NCI-H524 treated with DMSO at 0.1 percent for 48 hours (cell line): Measurements from ENCODE around the gene CPNE5.
A peak's percentile ranks its signal among the peaks of the same experiment; 100 is the strongest.

Source experiments
- DNase-seq: peaks from one replicate; lab custom pipeline; 2025; lab: John Stamatoyannopoulos, UW

The CPNE5 gene

GRCh38 chr6:36834576-36835341 is 4.5 kb downstream of the CPNE5 start:
- DNase-seq, result peak; percentile 74

GRCh38 chr6:36833182-36833789 is 6.0 kb downstream of the CPNE5 start:
- DNase-seq, result no peak

- no peak for DNase-seq
These were observed 6.9 kb downstream of the CPNE5 start for GRCh38 chr6:36832313-36832712.

GRCh38 chr6:36830577-36830976 is 8.7 kb downstream of the CPNE5 start:
- no peak for DNase-seq

- DNase-seq, result no peak
These were observed 9.2 kb downstream of the CPNE5 start for GRCh38 chr6:36829919-36830544.

GRCh38 chr6:36827261-36828079 is 11.8 kb downstream of the CPNE5 start:
- DNase-seq, result no peak

GRCh38 chr6:36826520-36827227 is 12.6 kb downstream of the CPNE5 start:
- DNase-seq, result no peak

GRCh38 chr6:36825994-36826393 is 13.2 kb downstream of the CPNE5 start:
- no peak for DNase-seq

GRCh38 chr6:36825452-36825851 is 13.8 kb downstream of the CPNE5 start:
- no peak for DNase-seq

GRCh38 chr6:36824253-36824652 is 15.0 kb downstream of the CPNE5 start:
- no peak for DNase-seq

GRCh38 chr6:36823421-36824096 is 15.7 kb downstream of the CPNE5 start:
- DNase-seq, result no peak

GRCh38 chr6:36822506-36823269 is 16.6 kb downstream of the CPNE5 start:
- no peak for DNase-seq

- no peak for DNase-seq
These were observed 17.5 kb downstream of the CPNE5 start for GRCh38 chr6:36821581-36822335.

GRCh38 chr6:36820700-36821580 is 18.3 kb downstream of the CPNE5 start:
- no peak for DNase-seq

GRCh38 chr6:36818756-36819155 is 20.5 kb downstream of the CPNE5 start:
- no peak for DNase-seq

- DNase-seq, result no peak
These were observed 21.4 kb downstream of the CPNE5 start for GRCh38 chr6:36817847-36818246.

GRCh38 chr6:36817176-36817817 is 21.9 kb downstream of the CPNE5 start:
- no peak for DNase-seq
